Stimulated activated CD8-positive, alpha-beta memory T cell treated with anti-CD3 and anti-CD28 coated beads, Interleukin-2, amount 100 ng/mL, for 48 hours (primary cell): ENCODE data around the gene NUP107.

Source experiments
- DNase-seq, 2 donors: peaks; one replicate each; pipeline ENCODE4 v3.0.0-alpha.2; 2020; ENCODE audit warnings: low read depth in 2 of 2

NUP107 gene

DNA sequence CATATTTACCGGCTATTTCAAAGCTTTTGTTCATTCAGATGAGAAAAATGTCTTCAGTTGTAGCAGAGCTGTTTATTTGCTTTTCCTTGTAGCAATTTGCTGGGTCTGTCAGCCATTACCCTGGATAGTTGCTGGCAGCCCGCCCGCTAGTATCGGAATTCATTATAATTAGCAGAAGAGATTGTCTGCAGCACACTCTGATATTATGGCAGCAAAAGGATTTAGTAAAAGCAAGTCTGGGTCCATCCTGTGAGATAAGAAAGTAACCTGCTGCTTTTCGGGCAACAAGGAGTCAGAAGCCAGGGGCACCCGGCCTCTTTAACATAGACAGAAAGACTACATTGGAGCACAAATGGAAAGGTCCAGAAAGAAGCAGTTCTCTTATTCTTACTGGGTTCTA, 53.1 kb downstream of the NUP107 start:
- no peak for DNase-seq

- no peak for DNase-seq
Measured at GRCh38 chr12:68743356-68743755, 56.6 kb downstream of the NUP107 start.

GRCh38 chr12:68745376-68745903, 58.7 kb downstream of the NUP107 start:
- no peak for DNase-seq

- peak; percentile 90 for DNase-seq
Measured at GRCh38 chr12:68745904-68746571, 59.3 kb downstream of the NUP107 start, which contains the start of gene SLC35E3. TSS of gene SLC35E3 (plus strand) at chr12:68746176. CDS start at chr12:68746378, 202 bp downstream.

- peak; percentile 12 to 17 for DNase-seq
Measured at GRCh38 chr12:68746572-68747180, 59.9 kb downstream of the NUP107 start.

GRCh38 chr12:68749443-68749842, 62.7 kb downstream of the NUP107 start:
- no peak for DNase-seq

- no peak for DNase-seq
Measured at GRCh38 chr12:68749861-68750260, 63.1 kb downstream of the NUP107 start.

DNA sequence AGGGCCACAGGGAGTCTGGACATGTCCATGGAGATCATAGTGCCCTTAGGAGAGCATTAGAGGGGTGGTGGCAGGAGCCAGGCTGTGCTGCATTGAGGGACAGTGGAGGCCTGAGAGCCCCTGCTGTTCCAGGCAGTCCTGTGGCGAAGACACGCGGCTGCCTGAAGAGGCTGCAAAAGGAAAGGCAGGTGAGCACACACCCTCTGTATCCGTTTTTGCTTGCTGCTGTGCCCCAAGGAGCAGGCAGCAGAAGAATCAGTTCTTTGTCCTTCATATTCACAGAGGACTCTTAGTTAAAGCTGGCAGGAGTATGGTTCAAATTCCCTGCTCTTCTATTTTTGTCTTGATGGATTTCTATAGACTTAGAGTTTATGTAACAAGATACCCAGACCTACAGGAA, 63.7 kb downstream of the NUP107 start:
- DNase-seq, result no peak

DNA sequence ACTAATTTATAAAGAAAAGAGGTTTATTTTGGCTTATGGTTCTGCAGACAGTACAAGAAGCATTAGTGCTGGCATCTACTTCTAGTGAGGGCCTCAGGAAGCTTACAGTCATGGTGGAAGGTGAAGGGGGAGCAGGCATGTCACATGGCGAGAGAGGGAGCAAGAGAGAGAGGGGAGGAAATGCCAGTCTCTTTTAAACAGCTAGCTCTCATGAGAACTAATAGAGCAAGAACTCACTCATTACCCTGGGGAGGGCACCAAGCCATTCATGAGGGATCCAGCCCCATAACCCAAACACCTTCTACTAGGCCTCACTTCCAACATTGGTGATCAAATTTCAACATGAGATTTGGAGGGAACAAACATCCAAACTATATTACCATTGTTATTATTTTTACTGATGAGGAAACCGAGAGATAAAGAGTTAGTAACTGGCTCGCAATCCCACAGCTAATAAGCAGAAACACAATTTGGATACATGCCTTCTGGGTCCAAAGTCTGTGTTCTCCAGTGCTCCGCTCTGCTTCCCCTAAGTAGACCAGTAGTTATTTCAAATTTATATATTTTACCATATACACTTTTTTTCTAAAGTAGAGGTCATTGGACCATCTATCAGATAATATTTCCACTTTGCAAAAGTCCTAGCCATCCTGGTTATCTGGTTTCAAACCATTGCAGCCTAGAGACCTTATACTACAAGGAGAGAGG, 68.9 kb downstream of the NUP107 start:
- DNase-seq, result no peak

- no peak for DNase-seq
Measured at GRCh38 chr12:68759852-68760251, 73.1 kb downstream of the NUP107 start.

DNA sequence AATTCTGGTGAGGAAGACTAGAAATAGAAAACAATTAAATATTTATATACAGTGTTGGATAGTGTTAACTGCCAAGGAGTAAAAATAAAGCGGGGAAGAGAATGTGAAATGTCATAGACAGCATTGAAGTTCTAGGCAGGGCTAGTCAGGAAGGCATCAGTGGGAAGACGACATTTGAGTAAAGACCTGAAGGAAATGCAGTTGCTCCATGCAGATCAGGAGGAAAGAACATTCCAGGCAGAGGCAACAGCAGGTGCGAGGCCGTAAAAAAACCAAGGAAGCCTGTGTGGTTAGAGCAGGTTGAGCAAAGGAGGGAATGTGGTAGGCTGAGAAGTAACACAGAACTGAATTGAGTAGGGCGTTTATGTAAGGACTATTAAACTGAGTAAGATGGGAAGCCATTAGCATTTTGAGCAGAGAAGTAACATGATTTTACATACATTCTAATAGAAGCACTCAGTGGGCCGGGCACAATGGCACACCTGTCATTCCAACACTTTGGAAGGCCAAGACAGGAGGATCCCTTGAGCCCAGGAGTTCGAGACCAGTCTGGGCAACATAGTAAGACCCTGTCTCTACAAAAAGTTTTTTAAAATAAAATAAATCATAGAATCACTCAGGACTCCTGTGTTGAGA, 74.1 kb downstream of the NUP107 start:
- DNase-seq, result no peak

DNA sequence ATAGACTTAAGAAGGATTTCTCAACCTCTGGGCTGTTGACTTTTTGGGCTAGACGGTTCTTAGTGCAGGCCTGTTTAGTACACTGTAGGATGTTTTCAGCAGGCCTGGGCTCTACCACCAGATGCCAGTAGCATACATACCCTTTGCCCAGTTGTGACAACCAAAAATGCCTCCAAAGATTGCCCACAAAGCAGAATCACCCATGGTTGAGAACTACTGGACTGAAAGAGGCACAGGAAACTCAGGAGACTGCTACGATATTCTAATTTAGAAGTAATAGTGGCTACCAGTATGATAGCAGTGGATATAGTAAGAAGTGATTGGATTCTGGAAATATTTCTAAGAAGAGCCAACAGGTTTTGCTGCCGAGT, 74.6 kb downstream of the NUP107 start:
- no peak for DNase-seq

DNA sequence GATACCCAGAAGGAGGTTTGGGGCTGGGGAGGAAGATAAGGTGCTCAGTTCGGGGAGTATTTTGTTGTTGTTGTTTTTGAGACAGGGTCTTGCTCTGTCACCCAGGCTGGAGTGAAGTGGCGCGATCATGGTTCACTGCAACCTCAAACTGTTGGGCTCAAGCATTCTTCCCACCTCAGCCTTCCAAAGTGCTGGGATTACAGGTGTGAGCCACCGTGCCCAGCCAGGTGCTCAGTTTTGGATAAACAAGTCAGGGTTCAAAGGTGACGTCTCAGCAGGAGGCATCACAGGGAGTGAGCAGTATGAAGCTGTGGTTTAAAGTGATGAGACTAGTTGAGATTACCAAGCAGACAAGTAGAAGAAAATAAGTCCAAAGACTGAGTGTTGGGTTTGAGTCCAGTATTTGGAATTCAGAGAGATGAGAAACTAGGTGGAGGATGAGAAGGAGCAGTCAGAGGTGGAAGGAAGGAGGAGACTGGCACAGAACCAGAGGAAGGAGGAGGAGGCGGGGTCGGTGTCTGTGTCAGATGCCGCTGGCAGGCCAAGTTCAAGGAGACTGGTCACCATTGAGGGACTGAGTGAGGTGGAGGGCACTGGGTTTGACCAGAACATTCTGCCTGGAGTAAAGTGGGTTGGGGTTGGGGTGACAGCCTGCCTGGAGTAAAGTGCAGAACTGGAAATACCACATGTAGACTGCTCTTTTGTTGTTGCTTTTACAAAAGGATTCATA, 75.3 kb downstream of the NUP107 start:
- DNase-seq, result no peak

- no peak for DNase-seq
Measured at GRCh38 chr12:68762691-68763090, 75.9 kb downstream of the NUP107 start.

- DNase-seq, result no peak
Measured at GRCh38 chr12:68765696-68766095, 78.9 kb downstream of the NUP107 start.

- DNase-seq, result no peak
Measured at GRCh38 chr12:68766646-68767045, 79.9 kb downstream of the NUP107 start.

DNA sequence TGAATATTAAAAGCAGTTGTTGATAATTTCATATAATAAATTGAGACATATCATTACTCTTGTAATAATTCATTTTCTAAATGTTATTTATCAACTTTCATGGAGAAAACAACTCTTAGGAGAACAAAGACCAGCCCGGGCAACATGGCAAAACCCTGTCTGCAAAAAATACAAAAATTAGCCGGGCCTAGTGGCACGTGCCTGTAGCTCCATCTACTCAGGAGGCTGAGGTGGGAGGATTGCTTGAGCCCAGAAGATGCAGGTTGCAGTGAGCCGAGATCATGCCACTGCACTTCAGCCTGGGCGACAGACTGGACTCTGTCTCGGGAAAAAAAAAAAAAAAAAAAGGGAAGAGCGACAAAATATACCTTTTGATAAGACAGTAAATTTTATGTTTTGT, 80.4 kb downstream of the NUP107 start:
- DNase-seq, result no peak

- DNase-seq, result no peak
Measured at GRCh38 chr12:68768431-68768939, 81.7 kb downstream of the NUP107 start.

DNA sequence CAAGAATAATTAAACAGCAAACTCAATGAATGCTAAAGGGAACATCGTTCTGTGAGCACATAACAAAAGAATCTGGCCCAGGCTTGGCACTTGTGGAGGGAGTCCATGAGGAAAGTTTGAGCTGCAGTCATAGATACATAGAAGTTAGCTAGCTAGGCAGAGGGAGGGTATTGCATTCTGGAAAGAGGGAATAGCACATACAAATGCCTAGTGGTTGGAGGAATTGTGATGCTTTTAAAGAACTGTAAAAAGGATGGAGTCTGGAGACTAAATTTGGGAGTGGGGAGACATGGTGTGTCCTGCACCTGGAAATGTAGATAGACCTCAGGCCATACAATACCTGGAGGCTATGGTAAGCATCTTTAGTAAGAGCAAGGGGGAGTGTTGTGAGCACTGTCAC, 83.2 kb downstream of the NUP107 start:
- no peak for DNase-seq

- DNase-seq, result no peak
Measured at GRCh38 chr12:68771223-68771925, 84.6 kb downstream of the NUP107 start.

GRCh38 chr12:68772714-68773113, 85.9 kb downstream of the NUP107 start:
- no peak for DNase-seq
